Raji (cell line): ENCODE measurements around the gene RPL13A.

ENCODE experiments used
- POLR2A ChIP-seq: IDR thresholded peaks from 2 replicates; pipeline ENCODE4 v1.6.1; 2011; ENCODE audit warnings: low read depth, low read length, control low read depth; ENCODE audit not compliant: insufficient read depth

Gene RPL13A

DNA sequence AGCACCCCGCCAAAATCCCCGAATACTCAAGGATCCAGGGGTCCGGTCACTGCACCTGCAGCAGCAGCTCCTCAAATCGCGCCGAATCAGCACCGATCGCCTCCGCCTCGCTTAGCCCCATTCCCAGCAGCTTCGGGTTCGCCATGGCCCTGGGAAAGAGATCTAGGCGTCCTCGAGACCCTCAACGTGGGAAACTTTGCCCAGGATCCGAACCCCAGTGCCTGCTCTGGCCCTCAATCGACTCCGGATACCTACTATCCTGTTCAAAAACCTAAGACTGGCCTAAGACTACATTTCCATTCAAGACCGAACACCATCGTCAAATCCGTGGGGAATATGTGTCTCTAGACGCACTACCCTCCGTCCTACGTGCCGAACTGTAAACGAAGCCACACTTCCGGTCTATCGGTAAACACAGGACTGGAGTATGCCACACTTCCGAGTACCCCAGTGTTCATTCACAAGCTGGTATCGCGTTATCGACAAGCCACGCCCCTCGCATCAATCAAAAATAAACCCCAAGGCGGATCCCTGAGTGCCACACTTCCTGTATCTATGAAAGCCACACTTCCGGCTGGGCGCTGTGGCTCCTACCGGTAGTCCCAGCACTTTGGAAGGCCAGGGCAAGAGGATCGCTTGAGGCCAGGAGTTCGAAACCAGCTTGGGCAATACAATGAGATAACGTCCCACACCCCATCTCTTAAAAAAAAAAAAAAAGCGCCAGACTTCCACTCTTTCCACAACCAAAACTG lies 35.8 kb upstream of the RPL13A start, which contains the start of gene PIH1D1:
PIH1D1 (minus strand) TSS at position 385 of the 752 bp plus-strand sequence; CDS start at position 145, 240 bp downstream.
- peak; percentile 96 for TF ChIP-seq POLR2A

DNA sequence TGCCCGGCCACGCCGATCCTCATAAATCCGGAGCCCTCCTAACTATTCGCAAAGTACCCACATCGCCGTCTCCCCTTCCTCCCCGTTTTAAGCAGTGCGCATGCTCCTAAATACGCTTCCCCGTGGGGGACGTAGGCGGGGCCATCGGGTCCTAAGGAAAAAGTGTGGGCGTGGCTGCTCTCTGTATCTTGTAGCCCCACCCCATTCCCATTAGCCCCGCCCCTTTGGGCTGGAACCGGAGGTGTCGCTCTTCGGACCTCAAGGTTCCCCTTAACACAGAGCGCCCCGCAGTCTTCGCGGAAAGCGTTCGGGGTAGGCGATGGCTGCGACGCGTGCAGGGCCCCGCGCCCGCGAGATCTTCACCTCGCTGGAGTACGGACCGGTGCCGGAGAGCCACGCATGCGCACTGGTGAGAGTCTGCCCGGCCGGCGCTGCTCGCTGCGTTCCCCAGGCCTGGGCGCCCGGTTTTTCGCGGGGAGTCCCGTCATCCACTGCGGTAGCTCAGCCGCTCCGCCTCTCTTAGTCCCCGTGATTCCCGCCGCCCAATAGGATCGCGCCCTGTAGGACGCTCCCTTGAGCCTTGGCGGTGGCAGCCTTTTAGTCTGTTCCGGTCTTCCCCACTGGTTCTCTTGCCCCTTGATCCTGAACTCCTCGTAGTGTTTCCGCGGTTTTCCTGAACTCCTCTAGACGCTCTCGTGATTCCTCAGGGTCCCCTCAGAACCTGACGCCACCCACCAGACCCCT lies 34.2 kb upstream of the RPL13A start, which contains the start of gene ALDH16A1:
ALDH16A1 (plus strand) TSS at position 213 of the 744 bp plus-strand sequence; CDS start at position 320, 107 bp downstream.
- TF ChIP-seq POLR2A: peak; percentile 91

- no peak for TF ChIP-seq POLR2A
Measured at GRCh38 chr19:49453757-49454240, 33.6 kb upstream of the RPL13A start.

GRCh38 chr19:49455773-49456172 lies 31.6 kb upstream of the RPL13A start:
- no peak for TF ChIP-seq POLR2A

DNA sequence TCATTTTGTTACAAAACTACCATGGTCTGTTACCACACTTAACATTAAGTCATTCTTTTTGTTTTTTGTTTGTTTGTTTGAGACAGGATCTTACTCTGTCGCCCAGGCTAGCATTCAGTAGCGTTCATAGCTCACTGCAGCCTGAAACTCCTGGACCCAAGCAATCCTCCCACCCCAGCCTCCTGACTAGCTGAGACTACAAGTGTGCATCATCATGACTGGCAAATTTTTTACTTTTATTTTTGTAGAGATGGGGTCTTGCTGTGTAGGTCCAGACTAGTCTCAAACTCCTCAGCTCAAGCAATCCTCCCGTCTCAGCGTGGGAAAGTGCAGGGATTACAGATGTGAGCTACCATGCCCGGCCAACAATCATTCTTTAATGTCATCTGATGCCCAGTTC lies 31.1 kb upstream of the RPL13A start:
- no peak for TF ChIP-seq POLR2A

- no peak for TF ChIP-seq POLR2A
Measured at GRCh38 chr19:49458567-49458903, 28.9 kb upstream of the RPL13A start.

DNA sequence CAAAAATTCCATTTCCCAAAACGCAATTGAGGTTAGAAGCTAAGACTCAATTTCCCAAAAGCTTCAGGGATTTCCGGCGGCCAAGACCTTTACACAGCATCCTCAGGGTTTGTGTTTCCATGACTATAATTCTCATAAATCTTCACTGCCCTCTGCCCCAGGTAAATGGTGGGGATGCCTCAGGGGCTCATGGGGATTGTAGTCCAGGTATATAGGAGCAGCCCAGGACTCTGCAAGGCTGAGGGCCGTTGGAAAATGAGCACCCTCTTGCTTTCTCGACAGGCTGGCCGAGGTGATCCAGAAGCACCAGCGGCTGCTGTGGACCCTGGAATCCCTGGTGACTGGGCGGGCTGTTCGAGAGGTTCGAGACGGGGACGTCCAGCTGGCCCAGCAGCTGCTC lies 28.0 kb upstream of the RPL13A start:
- no peak for TF ChIP-seq POLR2A

- no peak for TF ChIP-seq POLR2A
Measured at GRCh38 chr19:49461656-49462055, 25.8 kb upstream of the RPL13A start.

- TF ChIP-seq POLR2A: no peak
Measured at GRCh38 chr19:49462492-49462891, 24.9 kb upstream of the RPL13A start.

DNA sequence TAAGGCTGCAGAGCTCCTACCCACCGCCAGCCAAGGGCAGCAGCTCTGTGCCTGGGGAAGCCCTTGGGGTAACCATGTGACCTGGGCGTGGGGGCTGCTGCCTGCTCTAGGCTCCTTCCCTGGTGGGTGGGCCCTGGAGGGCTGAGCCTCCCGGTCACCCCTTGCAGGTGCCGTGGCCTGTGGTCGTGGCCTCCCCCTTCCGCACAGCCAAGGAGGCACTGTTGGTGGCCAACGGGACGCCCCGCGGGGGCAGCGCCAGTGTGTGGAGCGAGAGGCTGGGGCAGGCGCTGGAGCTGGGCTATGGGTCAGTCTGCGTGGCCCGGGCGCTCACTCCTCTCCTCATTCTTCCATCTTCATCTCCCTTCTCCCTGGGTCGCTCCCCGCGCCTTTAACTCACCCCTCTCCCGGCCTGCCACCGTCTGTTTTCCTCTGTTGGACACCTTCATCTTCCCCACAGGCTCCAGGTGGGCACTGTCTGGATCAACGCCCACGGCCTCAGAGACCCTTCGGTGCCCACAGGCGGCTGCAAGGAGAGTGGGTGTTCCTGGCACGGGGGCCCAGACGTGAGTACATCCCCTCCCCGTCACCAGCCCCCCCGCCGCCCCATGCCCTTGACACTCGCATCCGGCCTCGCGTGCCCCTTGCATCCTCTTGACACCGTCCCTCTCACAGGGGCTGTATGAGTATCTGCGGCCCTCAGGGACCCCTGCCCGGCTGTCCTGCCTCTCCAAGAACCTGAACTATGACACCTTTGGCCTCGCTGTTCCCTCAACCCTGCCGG lies 23.3 kb upstream of the RPL13A start:
- no peak for TF ChIP-seq POLR2A

- no peak for TF ChIP-seq POLR2A
Measured at GRCh38 chr19:49465371-49465770, 22.0 kb upstream of the RPL13A start.

DNA sequence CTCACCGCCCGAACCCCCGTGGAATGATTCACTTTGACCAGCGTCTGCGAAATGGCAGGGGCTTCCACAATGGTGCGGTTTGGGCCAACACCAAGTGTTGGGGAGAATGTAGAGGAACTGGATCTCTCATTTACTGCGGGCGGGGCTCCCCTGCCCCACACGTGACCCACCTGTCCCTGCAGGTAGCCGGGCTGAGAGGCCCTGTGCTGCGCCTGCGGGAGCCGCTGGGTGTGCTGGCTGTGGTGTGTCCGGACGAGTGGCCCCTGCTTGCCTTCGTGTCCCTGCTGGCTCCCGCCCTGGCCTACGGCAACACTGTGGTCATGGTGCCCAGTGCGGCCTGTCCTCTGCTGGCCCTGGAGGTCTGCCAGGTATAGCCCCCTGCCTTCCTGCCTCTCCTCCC lies 19.2 kb upstream of the RPL13A start:
- no peak for TF ChIP-seq POLR2A

DNA sequence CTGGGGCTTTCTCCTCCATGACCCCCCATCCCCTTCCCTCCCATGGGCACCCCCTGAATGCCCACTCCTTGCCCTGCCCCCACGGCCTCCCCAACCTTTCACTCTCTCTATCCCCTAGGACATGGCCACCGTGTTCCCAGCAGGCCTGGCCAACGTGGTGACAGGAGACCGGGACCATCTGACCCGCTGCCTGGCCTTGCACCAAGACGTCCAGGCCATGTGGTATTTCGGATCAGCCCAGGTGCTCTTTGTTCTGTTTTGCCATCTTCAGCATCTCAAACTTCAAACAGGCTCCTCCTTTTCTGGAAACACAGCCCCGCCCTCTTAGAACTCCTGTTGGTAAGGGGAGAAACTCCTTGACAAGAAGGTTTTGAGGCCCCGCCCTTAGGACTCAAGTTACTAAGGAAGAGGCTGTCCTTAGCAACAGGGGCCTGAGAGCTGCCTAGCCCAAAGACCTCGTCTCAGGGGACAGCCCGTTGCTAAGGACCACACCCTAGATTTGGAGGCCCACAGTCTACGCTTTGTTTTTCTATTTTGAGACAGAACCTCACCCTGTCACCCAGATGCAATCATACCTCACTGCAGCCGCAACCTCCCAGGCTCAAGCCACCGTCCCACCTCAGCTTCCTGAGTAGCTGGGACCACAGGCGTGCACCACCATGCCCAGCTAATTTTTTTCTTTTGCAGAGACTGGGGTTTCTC lies 18.5 kb upstream of the RPL13A start:
- no peak for TF ChIP-seq POLR2A

DNA sequence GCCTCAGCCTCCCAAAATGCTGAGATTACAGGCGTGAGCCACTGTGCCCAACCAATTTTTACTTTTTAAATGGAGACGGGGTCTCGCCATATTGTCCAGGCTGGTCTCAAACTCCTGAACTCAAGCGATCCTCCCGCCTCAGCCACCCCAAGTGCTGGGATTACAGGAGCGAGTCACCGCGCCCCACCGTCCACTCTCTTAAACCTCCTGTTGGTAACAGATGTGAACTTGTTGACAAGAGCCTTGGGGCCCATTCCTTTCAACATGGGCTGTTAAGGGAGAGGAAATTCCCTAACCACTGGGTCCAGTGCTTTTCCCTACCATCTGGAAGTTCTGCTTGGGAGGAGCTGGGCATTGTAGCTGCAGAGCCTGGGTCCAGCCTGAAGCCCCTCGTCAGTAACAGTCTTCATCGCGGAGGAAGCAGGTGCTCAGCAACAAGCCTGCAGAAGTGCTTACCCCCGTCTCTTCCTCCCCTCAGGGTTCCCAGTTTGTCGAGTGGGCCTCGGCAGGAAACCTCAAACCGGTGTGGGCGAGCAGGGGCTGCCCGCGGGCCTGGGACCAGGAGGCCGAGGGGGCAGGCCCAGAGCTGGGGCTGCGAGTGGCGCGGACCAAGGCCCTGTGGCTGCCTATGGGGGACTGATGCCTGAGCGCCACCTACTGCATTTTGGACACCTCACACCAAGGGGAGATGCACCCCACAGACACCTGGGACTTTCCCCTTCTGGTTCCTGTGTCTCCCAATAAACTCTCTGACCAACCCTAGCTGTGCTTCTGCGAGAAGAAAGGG lies 17.4 kb upstream of the RPL13A start:
- TF ChIP-seq POLR2A: no peak
